Fibroblast of pulmonary artery (primary cell): Measurements from ENCODE around the gene FNBP1L.
"Not testable (repeated sequence)": the region's sequence is repeated elsewhere in the genome, so short reads cannot be mapped to it uniquely, and the experiment has no call there.

Experiments
- DNase-seq: peaks from one replicate; pipeline ENCODE4 v3.0.0-alpha.2; 2010; ENCODE audit warnings: low read depth
- H3K4me3 ChIP-seq: replicated peaks from 2 replicates; pipeline ENCODE4 v1.5.1; 2011; ENCODE audit warnings: low read depth, mild to moderate bottlenecking, control low read depth, low read length, moderate library complexity
- CTCF ChIP-seq: IDR thresholded peaks from 2 replicates; pipeline ENCODE4 v1.5.1; 2011; ENCODE audit warnings: mild to moderate bottlenecking, control low read depth, low read length, inconsistent platforms; ENCODE audit errors: missing control alignments

FNBP1L gene

DNA sequence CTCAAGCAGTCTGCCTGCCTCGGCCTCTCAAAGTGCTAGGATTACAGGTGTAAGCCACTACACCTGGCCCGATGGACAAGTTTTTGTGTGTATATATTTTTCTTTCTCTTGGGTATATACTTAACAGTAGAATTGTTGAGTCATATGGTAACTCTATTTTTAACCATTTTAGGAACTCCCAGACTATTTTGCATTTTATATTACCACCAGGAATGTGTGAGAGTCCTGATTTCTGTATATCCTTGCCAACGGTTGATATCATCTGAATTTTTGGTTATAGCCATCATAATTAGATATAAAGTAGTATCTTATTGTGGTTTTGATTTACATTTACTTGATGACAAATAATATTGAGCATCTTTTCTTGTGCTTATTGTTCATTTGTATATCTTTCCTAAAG lies 20.7 kb downstream of the FNBP1L start:
- no peak for TF ChIP-seq CTCF
- DNase-seq = no peak
- no peak overlapping the region for H3K4me3 ChIP-seq

- DNase-seq, H3K4me3 ChIP-seq: not testable (repeated sequence)
These were observed 21.3 kb downstream of the FNBP1L start for GRCh38 chr1:93469223-93469622.

- no peak for TF ChIP-seq CTCF
- no peak overlapping the region for H3K4me3 ChIP-seq
- no peak for DNase-seq
These were observed 23.4 kb downstream of the FNBP1L start for GRCh38 chr1:93471284-93471683.

DNA sequence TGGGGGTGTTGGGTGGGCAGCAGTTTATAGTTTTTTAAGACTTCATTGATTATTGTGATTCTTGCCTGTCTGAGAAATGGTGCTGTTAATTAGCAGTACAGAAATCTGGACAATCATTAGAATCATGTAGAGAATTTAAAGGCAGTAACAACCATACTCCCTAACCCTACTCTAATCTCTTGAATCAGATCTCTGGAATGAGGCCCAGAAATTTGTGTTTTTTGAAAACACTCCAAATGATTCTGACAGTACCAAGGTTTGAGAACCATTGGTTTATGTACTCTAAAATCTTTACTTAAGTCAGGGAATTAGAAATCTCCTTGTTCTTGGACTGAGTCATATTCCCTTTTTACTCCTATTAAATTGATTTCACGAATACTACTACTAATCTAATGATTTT lies 24.0 kb downstream of the FNBP1L start:
- no peak for TF ChIP-seq CTCF
- peak; percentile 69 for DNase-seq
- H3K4me3 ChIP-seq = no peak overlapping the region

- no peak overlapping the region for H3K4me3 ChIP-seq
- no peak for DNase-seq
- no peak for TF ChIP-seq CTCF
These were observed 26.4 kb downstream of the FNBP1L start for GRCh38 chr1:93474321-93474720.

DNA sequence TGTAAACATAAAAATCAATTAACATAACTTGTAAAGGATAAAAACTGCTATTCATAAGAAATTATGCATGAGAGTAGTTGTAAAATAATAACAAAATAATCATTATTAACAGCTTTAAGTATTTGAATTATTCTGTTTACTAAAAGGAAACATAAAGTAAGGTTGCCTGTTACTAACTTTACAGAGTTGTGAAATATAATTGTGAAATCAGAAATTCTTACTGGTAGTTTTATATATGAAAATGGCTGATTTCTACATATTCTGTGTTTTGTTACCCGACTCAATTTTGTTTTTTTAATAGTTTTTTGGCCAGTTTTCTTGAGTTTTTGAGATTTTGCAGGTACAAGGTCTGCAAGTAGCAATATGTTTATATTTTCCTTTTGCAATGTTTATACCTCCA lies 27.8 kb downstream of the FNBP1L start:
- TF ChIP-seq CTCF = no peak
- H3K4me3 ChIP-seq = no peak overlapping the region
- no peak for DNase-seq

DNA sequence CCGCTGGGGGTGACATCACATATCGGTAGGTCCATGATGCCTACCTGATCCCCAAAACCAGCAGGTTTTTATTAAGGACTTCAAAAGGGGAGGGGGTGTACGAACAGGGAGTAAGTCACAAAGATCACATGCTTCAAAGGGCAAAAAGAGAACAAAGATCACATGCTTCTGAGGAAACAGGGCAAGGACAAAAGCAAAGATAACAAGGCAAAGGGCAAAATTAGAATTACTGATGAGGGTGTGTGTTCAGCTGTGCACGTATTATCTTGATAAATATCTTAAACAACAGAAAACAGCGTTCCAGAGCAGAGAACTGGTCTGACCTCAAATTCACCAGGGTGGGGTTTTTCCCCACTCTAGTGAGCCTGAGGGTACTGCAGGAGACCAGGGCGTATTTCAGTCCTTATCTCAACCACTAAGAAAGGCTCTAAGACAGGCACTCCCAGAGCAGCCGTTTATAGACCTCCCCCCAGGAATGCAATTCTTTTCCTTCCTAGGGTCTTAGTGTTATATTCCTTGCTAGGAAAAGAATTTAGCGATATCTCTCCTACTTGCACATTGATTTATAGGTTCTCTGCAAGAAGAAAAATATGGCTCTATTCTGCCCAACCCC lies 31.3 kb downstream of the FNBP1L start:
- not testable (repeated sequence) for DNase-seq, H3K4me3 ChIP-seq

GRCh38 chr1:93481899-93482298 lies 34.0 kb downstream of the FNBP1L start:
- DNase-seq, H3K4me3 ChIP-seq: not testable (repeated sequence)

- H3K4me3 ChIP-seq = no peak overlapping the region
- no peak for DNase-seq
- no peak for TF ChIP-seq CTCF
These were observed 35.3 kb downstream of the FNBP1L start for GRCh38 chr1:93483200-93483599.
